BLaER1 (cell line): ENCODE results near the gene EN1.

Experiments
- H3K27ac ChIP-seq: shearing (Covaris generic); formaldehyde crosslinking; 2 replicates; pipeline ENCODE4 v1.8.1; 2022
- H3K27me3 ChIP-seq: shearing (Covaris generic); formaldehyde crosslinking; 2 replicates; pipeline ENCODE4 v1.8.1; 2022
- H3K36me3 ChIP-seq: shearing (Covaris generic); formaldehyde crosslinking; 2 replicates; pipeline ENCODE4 v1.8.1; 2022
- H3K4me1 ChIP-seq: shearing (Covaris generic); formaldehyde crosslinking; 2 replicates; pipeline ENCODE4 v1.8.1; 2022
- H3K4me2 ChIP-seq: shearing (Covaris generic); formaldehyde crosslinking; 2 replicates; pipeline ENCODE4 v1.8.1; 2022
- H3K4me3 ChIP-seq: shearing (Covaris generic); formaldehyde crosslinking; 2 replicates; pipeline ENCODE4 v1.8.1; 2022
- H3K9ac ChIP-seq: shearing (Covaris generic); formaldehyde crosslinking; 2 replicates; pipeline ENCODE4 v1.8.1; 2022
- H3K9me3 ChIP-seq: shearing (Covaris generic); formaldehyde crosslinking; 2 replicates; pipeline ENCODE4 v1.8.1; 2022
- H4K20me1 ChIP-seq: shearing (Covaris generic); formaldehyde crosslinking; 2 replicates; pipeline ENCODE4 v1.8.1; 2022
- Cebpa-rat ChIP-seq: shearing (Covaris generic); IDR thresholded peaks from 2 replicates; pipeline ENCODE4 v1.8.1; 2022

Gene EN1

DNA sequence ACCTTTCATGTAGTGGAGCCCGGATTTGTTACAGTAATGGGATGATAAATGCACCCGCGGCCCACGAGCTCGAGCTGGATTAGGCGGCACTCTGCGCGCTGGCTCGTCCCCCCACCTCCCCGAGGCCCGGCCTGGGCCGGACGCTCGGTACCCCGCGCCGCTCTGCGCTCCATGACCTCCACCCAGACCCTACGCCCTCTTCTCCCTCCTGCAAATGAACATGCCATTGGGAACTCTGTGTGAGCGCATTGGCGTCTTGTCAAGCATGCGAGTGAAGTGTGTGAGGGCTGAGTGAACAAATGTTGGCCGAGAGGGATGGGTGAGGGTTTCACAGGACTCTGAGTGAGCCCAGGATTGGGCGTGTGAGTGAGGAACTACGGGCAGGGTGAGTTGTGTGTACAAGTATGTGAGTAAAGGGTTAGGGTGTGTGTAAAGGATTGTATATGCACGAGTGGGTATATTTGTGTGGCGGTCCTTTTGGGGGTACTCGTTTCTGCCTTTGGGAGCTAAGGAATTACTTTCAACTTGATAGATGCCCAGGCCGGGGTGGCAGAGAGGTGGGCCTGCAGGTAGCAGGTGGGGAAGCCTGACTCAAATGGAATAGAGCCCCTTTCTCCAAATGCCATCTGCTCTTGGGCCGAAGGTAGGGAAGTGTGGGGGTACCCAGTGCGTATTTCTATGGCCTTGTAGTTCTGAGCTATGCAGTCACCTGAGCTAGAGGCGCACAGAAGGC, 2.9 kb upstream of the EN1 start:
- Histone ChIP-seq H3K4me2 (no peak overlapping the region), H3K27ac (no peak overlapping the region), H3K9me3 (peaks cover 71% of the 10 kb centered on the region), H3K9ac (no peak overlapping the region), H3K36me3 (no peaks in the 10 kb centered on the region), H3K4me1 (no peaks in the 10 kb centered on the region), H4K20me1 (peaks cover 85% of the 10 kb centered on the region), H3K4me3 (no peak overlapping the region), H3K27me3 (peaks cover 100% of the 10 kb centered on the region)
- no peak for TF ChIP-seq Cebpa-rat

- no peak overlapping the region for H3K27ac ChIP-seq
- H3K4me2 ChIP-seq = no peak overlapping the region
- H3K4me3 ChIP-seq = no peak overlapping the region
- no peaks in the 10 kb centered on the region for H3K4me1 ChIP-seq
- no peak overlapping the region for H3K9ac ChIP-seq
- peaks cover 100% of the 10 kb centered on the region for H3K27me3 ChIP-seq
- TF ChIP-seq Cebpa-rat = no peak
- no peaks in the 10 kb centered on the region for H3K36me3 ChIP-seq
- peaks cover 73% of the 10 kb centered on the region for H3K9me3 ChIP-seq
- H4K20me1 ChIP-seq = peaks cover 85% of the 10 kb centered on the region
Observed at GRCh38 chr2:118849226-118850167, 2.0 kb upstream of the EN1 start.

DNA sequence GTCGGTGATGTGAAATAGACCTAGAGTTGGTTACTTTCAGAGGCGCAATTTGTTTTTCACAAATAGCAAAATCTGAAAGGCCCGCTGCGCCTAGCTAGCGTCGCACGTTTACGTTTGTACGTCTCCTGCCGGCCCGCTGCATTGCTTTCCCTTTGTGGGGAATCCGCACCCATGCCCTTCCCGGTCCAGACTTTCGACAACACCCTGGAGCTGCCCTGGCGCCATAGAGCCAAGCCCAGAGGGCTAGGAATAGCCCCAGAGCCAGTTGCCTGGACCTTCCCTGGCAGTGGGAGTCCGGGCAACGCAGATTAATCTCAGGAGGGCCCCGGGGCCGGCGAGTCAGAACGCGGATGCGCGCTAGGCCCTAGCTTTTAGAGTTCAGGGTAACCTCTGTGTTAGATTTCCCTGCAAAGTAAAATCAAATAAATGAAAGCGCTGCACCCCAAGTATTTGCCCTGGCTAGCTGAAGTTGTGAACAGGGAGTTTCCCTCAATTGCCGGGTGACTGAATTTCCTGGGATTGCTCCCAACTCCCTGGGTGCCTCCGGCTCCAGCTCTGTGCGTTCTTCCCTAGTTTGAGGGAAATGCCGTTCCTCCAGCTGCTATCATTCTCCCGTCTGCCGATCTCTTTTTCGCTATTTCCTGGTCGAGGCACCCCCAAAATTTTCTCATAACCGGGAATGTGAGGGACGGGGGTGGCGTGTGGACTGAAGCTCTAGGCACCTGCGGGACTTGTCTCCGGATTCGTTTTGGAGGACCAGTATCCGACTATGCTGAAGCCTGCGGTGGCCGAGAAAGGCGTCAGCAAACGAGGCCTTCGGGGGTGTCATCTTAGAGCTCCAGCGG, 1.2 kb upstream of the EN1 start:
- Histone ChIP-seq H3K4me2 (no peak overlapping the region), H3K36me3 (no peaks in the 10 kb centered on the region), H3K4me1 (no peaks in the 10 kb centered on the region), H4K20me1 (peaks cover 86% of the 10 kb centered on the region), H3K4me3 (no peak overlapping the region), H3K27me3 (peaks cover 100% of the 10 kb centered on the region), H3K27ac (no peak overlapping the region), H3K9ac (no peak overlapping the region), H3K9me3 (peaks cover 73% of the 10 kb centered on the region)
- TF ChIP-seq Cebpa-rat = no peak

- peaks cover 85% of the 10 kb centered on the region for H4K20me1 ChIP-seq
- H3K27me3 ChIP-seq = peaks cover 100% of the 10 kb centered on the region
- no peak overlapping the region for H3K9ac ChIP-seq
- no peaks in the 10 kb centered on the region for H3K36me3 ChIP-seq
- no peak for TF ChIP-seq Cebpa-rat
- no peak overlapping the region for H3K27ac ChIP-seq
- no peak overlapping the region for H3K4me2 ChIP-seq
- no peak overlapping the region for H3K4me3 ChIP-seq
- peaks cover 71% of the 10 kb centered on the region for H3K9me3 ChIP-seq
- H3K4me1 ChIP-seq = no peaks in the 10 kb centered on the region
Observed at GRCh38 chr2:118847762-118848172, 319 bp upstream of the EN1 start.

GRCh38 chr2:118846442-118846952, 951 bp downstream of the EN1 start:
- no peak overlapping the region for H3K27ac ChIP-seq
- H3K4me2 ChIP-seq = no peak overlapping the region
- no peak overlapping the region for H3K4me3 ChIP-seq
- no peak overlapping the region for H3K9ac ChIP-seq
- TF ChIP-seq Cebpa-rat = no peak
- H3K27me3 ChIP-seq = peaks cover 100% of the 10 kb centered on the region
- no peaks in the 10 kb centered on the region for H3K36me3 ChIP-seq
- H4K20me1 ChIP-seq = peaks cover 87% of the 10 kb centered on the region
- H3K9me3 ChIP-seq = peaks cover 71% of the 10 kb centered on the region
- no peaks in the 10 kb centered on the region for H3K4me1 ChIP-seq

DNA sequence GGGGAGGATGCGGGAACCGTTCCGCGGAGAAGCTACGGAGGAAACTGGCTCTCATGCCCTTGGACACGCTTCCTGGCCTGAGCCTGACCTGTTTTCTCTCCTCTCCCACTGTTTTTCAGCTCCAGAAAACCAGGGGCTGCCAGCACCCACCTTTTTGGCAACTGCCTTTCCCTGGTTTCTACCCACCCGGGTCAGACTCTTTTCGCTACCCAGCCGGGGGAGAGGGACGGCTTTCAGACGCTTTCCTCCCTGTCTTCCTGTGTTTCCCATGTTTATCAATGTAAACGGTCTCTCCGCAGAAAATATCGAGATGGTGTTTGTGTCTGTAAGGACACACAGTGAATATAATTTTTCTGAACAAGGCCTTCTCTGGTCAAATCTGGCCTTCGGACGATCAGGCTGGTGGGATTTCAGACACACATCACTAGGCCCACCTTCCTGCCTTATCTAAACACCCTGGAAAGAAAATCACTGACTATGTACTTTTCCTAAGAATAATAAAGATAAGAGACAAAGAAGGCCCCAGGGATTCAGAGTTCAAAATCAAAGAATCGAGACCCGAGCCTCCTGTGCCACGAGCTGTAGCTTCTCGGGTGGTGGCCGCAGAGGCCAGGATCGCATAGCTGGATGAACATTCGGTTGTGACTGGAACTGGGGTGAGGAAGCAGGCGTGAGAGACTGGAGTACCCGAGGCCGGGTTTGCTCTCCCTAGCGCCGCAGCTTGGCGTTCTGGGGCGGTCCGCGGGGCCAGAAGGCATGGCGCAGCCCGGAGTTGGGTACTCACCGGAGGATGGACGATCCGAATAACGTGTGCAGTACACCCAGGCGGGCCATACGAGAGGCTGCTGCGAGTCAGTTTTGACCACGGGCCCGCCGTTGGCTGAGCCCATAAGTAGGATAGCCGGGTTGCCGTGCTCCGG, 1.7 kb downstream of the EN1 start:
- peaks cover 100% of the 10 kb centered on the region for H3K27me3 ChIP-seq
- H3K36me3 ChIP-seq = no peaks in the 10 kb centered on the region
- no peak overlapping the region for H3K9ac ChIP-seq
- H4K20me1 ChIP-seq = peaks cover 87% of the 10 kb centered on the region
- no peaks in the 10 kb centered on the region for H3K4me1 ChIP-seq
- H3K4me3 ChIP-seq = no peak overlapping the region
- peaks cover 67% of the 10 kb centered on the region for H3K9me3 ChIP-seq
- H3K27ac ChIP-seq = no peak overlapping the region
- no peak for TF ChIP-seq Cebpa-rat
- H3K4me2 ChIP-seq = no peak overlapping the region

- Histone ChIP-seq H3K9me3 (peaks cover 60% of the 10 kb centered on the region), H3K27ac (no peak overlapping the region), H4K20me1 (peaks cover 79% of the 10 kb centered on the region), H3K36me3 (no peaks in the 10 kb centered on the region), H3K9ac (no peak overlapping the region), H3K27me3 (peaks cover 100% of the 10 kb centered on the region), H3K4me1 (no peaks in the 10 kb centered on the region), H3K4me2 (no peak overlapping the region), H3K4me3 (no peak overlapping the region)
- TF ChIP-seq Cebpa-rat = no peak
Observed at GRCh38 chr2:118845005-118845521, 2.4 kb downstream of the EN1 start.

- no peak overlapping the region for H3K4me2 ChIP-seq
- H3K4me3 ChIP-seq = no peak overlapping the region
- peaks cover 73% of the 10 kb centered on the region for H4K20me1 ChIP-seq
- no peak overlapping the region for H3K27ac ChIP-seq
- H3K36me3 ChIP-seq = no peaks in the 10 kb centered on the region
- H3K27me3 ChIP-seq = peaks cover 100% of the 10 kb centered on the region
- no peak overlapping the region for H3K9ac ChIP-seq
- TF ChIP-seq Cebpa-rat = no peak
- no peaks in the 10 kb centered on the region for H3K4me1 ChIP-seq
- peaks cover 54% of the 10 kb centered on the region for H3K9me3 ChIP-seq
Observed at GRCh38 chr2:118844261-118845004, 3.0 kb downstream of the EN1 start.
